HG03175 (cell line): Measurements from ENCODE around the gene ARHGEF7.
"Not testable (repeated sequence)": the region's sequence is repeated elsewhere in the genome, so short reads cannot be mapped to it uniquely, and the experiment has no call there.

Source experiments
- ATAC-seq: cut with Tn5 transposase; IDR thresholded peaks from one replicate; pipeline ENCODE4 v1.9.1; 2021; ENCODE audit warnings: mild to moderate bottlenecking, moderate library complexity; ENCODE audit not compliant: unreplicated experiment

ARHGEF7 gene

GRCh38 chr13:111249637-111250360, 134.7 kb downstream of the ARHGEF7 start:
- ATAC-seq: no peak

DNA sequence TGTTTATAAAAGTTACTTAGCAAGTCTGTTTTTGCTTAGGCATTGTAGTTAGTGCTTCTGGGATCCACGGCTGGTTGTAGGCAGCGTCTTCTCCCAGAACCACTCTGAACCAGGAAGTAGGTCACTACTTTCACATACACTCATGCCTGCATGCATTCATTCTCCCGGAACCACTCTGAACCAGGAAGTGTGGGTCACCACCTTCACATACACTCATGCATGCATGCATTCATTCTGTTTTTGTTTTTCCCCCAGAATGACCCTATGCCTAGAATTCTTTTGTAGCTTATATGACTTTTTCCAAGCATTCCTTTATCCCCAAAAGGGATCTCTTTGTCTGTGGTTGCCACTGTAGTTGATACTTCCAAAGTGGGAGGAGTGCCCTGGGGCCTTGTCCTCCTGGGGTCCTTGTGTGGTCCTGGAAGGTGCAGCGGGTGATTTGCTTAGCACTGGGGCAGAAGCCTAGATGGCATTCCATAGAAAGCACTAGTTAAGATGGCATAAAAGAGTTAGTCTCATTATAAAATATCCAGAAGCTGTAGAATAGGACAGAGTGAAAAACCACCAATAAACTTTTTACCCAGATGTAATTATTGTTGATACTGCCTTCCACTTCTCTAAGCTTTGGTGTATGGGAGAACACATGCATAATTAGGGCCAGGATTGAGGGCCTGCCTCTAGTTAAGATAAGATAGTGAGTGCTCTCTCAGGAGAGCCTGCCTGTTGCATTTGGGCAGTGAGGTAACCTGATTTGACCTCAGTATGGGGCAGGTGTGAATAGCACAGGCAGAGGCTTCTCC, 136.7 kb downstream of the ARHGEF7 start:
- ATAC-seq: no peak

- ATAC-seq: no peak
Observed at GRCh38 chr13:111252446-111253364, 137.6 kb downstream of the ARHGEF7 start.

DNA sequence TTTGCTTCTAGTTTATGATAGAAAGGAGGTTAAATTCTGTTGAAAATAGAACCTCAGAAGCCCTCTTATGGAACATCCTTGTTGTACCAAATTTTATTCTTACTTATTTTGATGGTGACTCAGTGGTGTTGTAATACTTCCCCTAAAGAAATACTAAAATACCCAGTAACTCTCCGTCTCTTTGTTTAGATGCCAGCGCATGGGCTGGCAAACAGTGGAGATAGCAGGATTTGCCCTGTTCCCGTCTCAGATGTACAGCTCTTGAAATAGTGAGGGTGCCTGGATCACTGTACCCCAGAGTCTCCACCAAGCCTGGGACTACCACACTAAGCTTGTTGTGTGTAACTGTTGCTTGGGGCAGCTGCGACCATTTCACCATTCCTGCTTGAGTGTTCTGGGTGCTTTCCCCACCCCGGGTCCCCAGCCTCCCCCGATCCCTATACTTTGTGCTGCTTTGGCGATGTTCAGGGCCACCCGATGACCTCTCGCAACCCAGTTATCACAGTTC, 138.3 kb downstream of the ARHGEF7 start:
- no peak for ATAC-seq

DNA sequence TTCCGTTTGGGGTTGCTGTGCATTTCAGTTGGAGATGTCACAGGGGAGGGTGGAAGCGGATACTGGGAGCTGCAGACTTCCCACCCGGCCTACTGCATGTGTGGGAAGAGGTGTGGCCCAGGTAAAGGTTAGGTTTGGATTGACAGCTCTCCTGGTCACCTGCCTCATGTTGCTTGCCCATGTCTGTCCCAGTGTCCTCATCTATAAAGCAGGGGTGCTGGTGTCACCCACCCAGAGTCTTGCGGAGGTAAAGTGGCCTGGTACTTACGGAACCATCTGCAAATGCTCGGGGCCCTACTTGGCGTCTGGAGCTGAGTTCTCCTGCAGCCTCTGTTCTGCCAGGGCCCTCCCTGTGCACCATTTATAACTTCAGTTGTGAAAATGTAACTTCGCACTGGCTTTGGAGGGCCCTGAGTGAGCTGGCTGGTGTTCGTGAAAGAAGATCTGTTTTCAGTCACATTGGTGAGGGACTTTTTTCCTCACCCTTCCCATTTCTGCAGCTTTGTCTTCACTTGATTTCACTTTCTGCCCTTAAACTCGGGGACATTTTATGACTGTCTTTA, 140.2 kb downstream of the ARHGEF7 start:
- ATAC-seq: no peak

GRCh38 chr13:111256458-111256857, 141.3 kb downstream of the ARHGEF7 start:
- no peak for ATAC-seq

GRCh38 chr13:111256946-111257345, 141.8 kb downstream of the ARHGEF7 start:
- no peak for ATAC-seq

DNA sequence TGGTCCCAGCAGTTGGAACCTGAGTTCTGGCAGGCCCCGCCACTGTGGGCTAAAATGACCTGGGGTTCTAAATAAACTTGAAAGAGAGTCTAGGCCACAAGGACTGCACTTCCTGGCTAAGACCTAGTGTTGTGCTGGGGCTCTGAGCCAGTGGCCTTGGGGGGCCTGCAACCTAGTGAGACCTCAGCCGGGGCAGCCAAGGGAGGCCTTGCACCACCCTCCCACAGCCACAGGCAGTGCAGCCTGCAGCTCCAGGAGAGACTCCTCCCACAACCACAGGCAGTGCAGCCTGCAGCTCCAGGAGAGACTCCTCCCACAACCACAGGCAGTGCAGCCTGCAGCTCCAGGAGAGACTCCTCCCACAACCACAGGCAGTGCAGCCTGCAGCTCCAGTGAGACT, 142.8 kb downstream of the ARHGEF7 start:
- ATAC-seq: not testable (repeated sequence)

DNA sequence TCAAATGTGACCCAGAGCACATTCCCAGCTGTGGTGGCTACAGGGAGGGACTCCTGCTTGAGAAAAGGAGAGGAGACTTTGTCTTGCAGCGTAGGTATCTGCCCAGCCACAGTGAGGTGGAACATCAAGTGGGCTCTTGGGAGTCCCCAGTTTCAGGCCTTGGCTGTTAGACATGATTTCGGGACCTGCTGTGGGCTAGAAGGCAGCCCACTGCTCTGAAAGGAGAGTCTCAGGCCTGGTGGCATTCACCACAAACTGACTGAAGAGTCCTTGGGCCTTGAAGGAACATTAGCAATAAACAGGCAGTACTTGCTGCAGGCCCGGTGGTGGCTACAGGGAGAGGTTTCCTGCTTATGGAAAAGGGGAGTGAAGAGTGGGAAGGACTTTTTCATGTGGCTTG, 143.5 kb downstream of the ARHGEF7 start:
- no peak for ATAC-seq

DNA sequence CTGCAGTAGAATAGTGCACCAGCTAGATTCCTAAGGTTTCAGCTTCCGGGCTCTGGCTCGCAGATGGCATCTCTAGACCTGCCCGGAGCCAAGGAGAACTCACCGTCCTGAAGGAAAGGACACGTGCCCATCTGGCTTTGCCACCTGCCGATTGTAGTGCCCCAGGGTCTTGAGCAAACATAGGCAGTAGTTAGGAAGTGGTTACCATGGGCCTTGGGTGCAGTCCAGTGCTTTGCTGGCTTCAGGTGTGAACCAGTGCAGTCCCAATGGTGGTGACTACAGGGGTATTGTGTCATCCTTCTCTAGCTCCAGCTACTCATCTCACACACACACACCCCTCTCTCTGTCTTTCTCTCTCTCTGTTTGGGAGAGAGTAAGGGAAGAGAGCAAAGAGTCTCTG, 143.9 kb downstream of the ARHGEF7 start:
- no peak for ATAC-seq

DNA sequence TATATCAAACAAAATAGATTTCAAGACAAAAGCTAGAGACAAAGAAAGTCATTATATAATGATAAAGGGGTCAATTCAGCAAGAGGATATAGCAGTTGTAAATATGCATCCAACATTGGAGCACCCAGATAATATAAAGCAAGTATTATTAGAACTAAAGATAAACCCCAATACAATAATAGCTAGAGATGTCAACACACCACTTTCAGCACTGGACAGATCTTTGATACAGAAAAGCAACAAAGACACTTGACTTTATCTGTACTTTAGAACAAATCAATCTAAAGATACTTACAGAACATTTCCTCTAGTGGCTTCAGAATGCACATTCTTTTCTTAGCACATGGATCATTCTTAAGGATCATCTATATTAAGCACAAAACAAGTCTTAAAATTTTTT, 146.2 kb downstream of the ARHGEF7 start:
- ATAC-seq: no peak

DNA sequence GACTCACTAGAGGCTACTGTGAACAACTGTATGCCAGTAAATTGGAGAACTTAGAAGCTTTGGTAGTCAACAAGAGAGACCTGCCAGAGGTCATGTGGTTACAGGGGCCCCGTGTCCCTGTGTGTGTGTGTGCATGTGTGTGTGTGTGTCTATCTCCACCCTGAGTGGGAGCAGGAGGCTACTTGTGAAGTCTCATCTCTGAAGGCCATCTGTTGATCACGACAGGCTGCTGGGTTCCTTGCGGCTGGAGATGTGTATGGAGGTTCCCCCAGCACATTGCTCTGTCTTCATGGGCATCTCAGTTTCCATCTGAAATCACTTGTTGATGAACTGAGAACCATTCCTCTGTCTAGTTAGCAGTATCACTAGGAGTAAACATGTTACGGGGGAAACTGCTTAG, 147.2 kb downstream of the ARHGEF7 start:
- no peak for ATAC-seq

DNA sequence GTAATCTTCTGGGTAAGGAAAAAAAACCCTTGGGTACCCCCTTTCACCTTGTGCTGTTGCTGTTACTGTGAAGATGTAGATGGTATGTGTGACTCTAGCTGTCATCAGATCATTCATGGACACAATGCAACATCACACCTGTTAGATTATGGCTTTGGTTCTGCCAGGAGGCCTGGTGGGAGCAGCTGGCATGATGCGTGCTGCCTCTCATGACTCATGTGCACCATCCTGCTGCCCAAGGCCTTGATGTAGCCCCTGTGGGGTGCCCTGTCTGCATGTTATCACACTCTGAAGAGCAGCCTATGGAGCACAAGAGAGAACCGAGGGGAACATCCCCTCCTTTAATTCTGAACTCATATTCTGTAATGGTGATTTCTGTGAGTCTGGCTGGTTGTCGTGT, 147.6 kb downstream of the ARHGEF7 start:
- no peak for ATAC-seq

GRCh38 chr13:111263566-111263965, 148.5 kb downstream of the ARHGEF7 start:
- no peak for ATAC-seq

GRCh38 chr13:111265006-111265700, 150.0 kb downstream of the ARHGEF7 start:
- ATAC-seq: no peak

DNA sequence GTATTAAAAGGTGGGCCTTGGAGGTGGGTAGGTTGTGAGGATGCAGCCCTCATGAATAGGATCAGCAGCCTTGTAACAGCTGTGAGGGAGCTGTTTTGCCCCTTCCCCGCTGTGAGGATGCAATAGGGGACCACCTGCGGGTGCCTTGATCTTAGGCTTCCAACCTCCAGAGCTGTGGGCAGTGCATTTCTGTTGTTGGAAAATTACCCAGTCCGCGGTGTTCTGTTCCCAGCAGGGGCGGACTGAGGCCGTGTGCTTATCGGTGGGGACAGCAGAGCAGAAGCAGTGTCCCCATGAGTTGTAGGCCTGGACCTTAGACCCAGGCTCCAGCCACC, 150.6 kb downstream of the ARHGEF7 start:
- ATAC-seq: no peak

GRCh38 chr13:111267205-111267604, 152.1 kb downstream of the ARHGEF7 start:
- ATAC-seq: no peak

DNA sequence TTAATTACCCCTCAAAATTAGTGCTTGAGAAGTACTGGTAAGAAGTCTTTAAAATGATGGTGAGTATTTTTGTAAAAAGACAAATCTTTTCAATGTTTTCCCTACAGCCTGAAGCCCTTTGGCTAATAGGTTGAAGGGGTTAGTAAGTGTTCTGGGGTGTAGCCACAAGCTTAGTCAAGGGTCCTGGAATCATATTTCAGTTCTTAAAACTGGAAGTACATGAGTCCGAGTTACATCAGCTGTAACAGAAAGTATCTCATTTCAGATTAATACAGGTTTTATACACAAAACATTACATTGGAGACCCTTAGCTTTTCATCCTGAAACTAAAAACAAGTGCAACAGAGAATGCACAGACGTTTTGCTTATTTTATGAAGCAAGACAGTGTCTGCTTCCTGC, 152.7 kb downstream of the ARHGEF7 start:
- no peak for ATAC-seq

GRCh38 chr13:111269508-111269907, 154.4 kb downstream of the ARHGEF7 start:
- ATAC-seq: no peak

- ATAC-seq: no peak
Observed at GRCh38 chr13:111270126-111270525, 155.0 kb downstream of the ARHGEF7 start.
